HEK293 (cell line): ENCODE data around the gene GALNT9.

Source experiments
- CTCF ChIA-PET: fragments of 350-600 bp; formaldehyde crosslinking; extraction: SDS; loops from one replicate; lab custom pipeline; 2021; ENCODE audit warnings: antibody characterized with exemption; lab: Yijun Ruan, JAX
- POLR2A ChIA-PET: fragments of 300-600 bp; formaldehyde crosslinking; extraction: SDS; loops from one replicate; lab custom pipeline; 2020; ENCODE audit warnings: antibody characterized with exemption, inconsistent platforms; lab: Yijun Ruan, JAX
- H3K27ac ChIP-seq: fragments of 200-500 bp; sonication (Bioruptor generic); 2 replicates; pipeline ENCODE4 v1.5.1; 2014; ENCODE audit warnings: low read depth, low read length, control low read depth, inconsistent platforms; ENCODE audit errors: extremely low read depth
- H3K36me3 ChIP-seq, 2 experiments: fragments of 200-500 bp in 1 of 2; sonication (Bioruptor generic) in 1 of 2; 1 replicate in 1 of 2; 2 replicates in 1 of 2; pipeline ENCODE4 v1.5.1; 2014 to 2017; ENCODE audit warnings: inconsistent platforms in 2 of 2, low read length in 2 of 2; ENCODE audit not compliant: control insufficient read depth in 2 of 2, insufficient read depth in 1 of 2
- H3K4me1 ChIP-seq: fragments of 200-500 bp; sonication (Bioruptor generic); 2 replicates; pipeline ENCODE4 v1.5.1; 2014; ENCODE audit warnings: mild to moderate bottlenecking, low read length, inconsistent platforms; ENCODE audit not compliant: control insufficient read depth, insufficient read depth
- H3K4me3 ChIP-seq: 2 replicates; pipeline ENCODE4 v1.5.1; 2011; ENCODE audit warnings: low read depth, mild to moderate bottlenecking, control low read depth, low read length, moderate library complexity
- H3K9me3 ChIP-seq: fragments of 200-500 bp; sonication (Bioruptor generic); 2 replicates; pipeline ENCODE4 v1.5.1; 2014; ENCODE audit warnings: low read depth, low read length, inconsistent platforms; ENCODE audit not compliant: control insufficient read depth, insufficient read depth
- BCL11B ChIP-seq: fragments of 450-650 bp; formaldehyde crosslinking; IDR thresholded peaks from 2 replicates; pipeline ENCODE4 v1.5.1; 2016; ENCODE audit warnings: low read depth, missing biosample characterization, missing genetic modification characterization
- EGR2 ChIP-seq: fragments of 450-650 bp; formaldehyde crosslinking; IDR thresholded peaks from 2 replicates; pipeline ENCODE4 v1.5.1; 2016; ENCODE audit warnings: low read depth, missing biosample characterization, missing genetic modification characterization
- HOXA7 ChIP-seq: sonication (generic); formaldehyde crosslinking; IDR thresholded peaks from 2 replicates; pipeline ENCODE4 v1.8.1; 2022; ENCODE audit warnings: missing genetic modification reagents, borderline replicate concordance
- OVOL3 ChIP-seq: fragments of 450-650 bp; formaldehyde crosslinking; IDR thresholded peaks from 2 replicates; pipeline ENCODE4 v1.5.1; 2016; ENCODE audit warnings: missing biosample characterization, missing genetic modification characterization
- SALL2 ChIP-seq: fragments of 450-650 bp; formaldehyde crosslinking; IDR thresholded peaks from 2 replicates; pipeline ENCODE4 v1.5.0; 2017; ENCODE audit warnings: missing biosample characterization, mild to moderate bottlenecking, missing genetic modification characterization, borderline replicate concordance
- ZBTB8A ChIP-seq: fragments of 450-650 bp; formaldehyde crosslinking; IDR thresholded peaks from 2 replicates; pipeline ENCODE4 v1.5.1; 2016; ENCODE audit warnings: missing biosample characterization, missing genetic modification characterization
- ZNF133 ChIP-seq: fragments of 450-650 bp; formaldehyde crosslinking; IDR thresholded peaks from 2 replicates; pipeline ENCODE4 v1.5.1; 2016; ENCODE audit warnings: missing biosample characterization, missing genetic modification characterization
- ZNF138 ChIP-seq: fragments of 450-650 bp; formaldehyde crosslinking; IDR thresholded peaks from 2 replicates; pipeline ENCODE4 v1.5.1; 2016; ENCODE audit warnings: missing biosample characterization, missing genetic modification characterization, borderline replicate concordance
- ZNF157 ChIP-seq: fragments of 450-650 bp; formaldehyde crosslinking; IDR thresholded peaks from 2 replicates; pipeline ENCODE4 v1.5.1; 2016; ENCODE audit warnings: missing biosample characterization, missing genetic modification characterization
- ZNF221 ChIP-seq: fragments of 450-650 bp; formaldehyde crosslinking; IDR thresholded peaks from 2 replicates; pipeline ENCODE4 v1.5.1; 2017; ENCODE audit warnings: missing biosample characterization, missing genetic modification characterization, borderline replicate concordance
- ZNF23 ChIP-seq: fragments of 450-650 bp; formaldehyde crosslinking; IDR thresholded peaks from 2 replicates; pipeline ENCODE4 v1.5.1; 2016; ENCODE audit warnings: missing biosample characterization, missing genetic modification characterization, borderline replicate concordance
- ZNF354C ChIP-seq: fragments of 450-650 bp; formaldehyde crosslinking; IDR thresholded peaks from 2 replicates; pipeline ENCODE4 v1.5.1; 2016; ENCODE audit warnings: missing biosample characterization, missing genetic modification characterization, low read depth, borderline replicate concordance
- ZNF394 ChIP-seq: fragments of 450-650 bp; formaldehyde crosslinking; IDR thresholded peaks from 2 replicates; pipeline ENCODE4 v1.5.1; 2016; ENCODE audit warnings: missing biosample characterization, missing genetic modification characterization, mild to moderate bottlenecking, moderate library complexity, borderline replicate concordance
- ZNF555 ChIP-seq: fragments of 450-650 bp; formaldehyde crosslinking; conservative IDR thresholded peaks from 2 replicates; pipeline ENCODE4 v1.5.1; 2017; ENCODE audit warnings: missing biosample characterization, mild to moderate bottlenecking, missing genetic modification characterization, inconsistent platforms
- ZNF621 ChIP-seq: fragments of 450-650 bp; formaldehyde crosslinking; IDR thresholded peaks from 2 replicates; pipeline ENCODE4 v1.5.1; 2017; ENCODE audit warnings: missing biosample characterization, missing genetic modification characterization
- ZNF654 ChIP-seq: fragments of 450-650 bp; formaldehyde crosslinking; IDR thresholded peaks from 2 replicates; pipeline ENCODE4 v1.5.1; 2016; ENCODE audit warnings: low read depth, missing biosample characterization, missing genetic modification characterization
- ZNF843 ChIP-seq: fragments of 450-650 bp; formaldehyde crosslinking; IDR thresholded peaks from 2 replicates; pipeline ENCODE4 v1.5.1; 2016; ENCODE audit warnings: missing biosample characterization, missing genetic modification characterization
- TF ChIP-seq, protein P1 (sequence below): fragments of 450-650 bp; formaldehyde crosslinking; IDR thresholded peaks from 2 replicates; pipeline ENCODE4 v1.5.1; 2016; ENCODE audit warnings: missing biosample characterization, missing genetic modification characterization
- TF ChIP-seq, protein P2 (sequence below): fragments of 450-650 bp; formaldehyde crosslinking; IDR thresholded peaks from 2 replicates; pipeline ENCODE4 v1.5.0; 2017; ENCODE audit warnings: missing biosample characterization, missing genetic modification characterization, borderline replicate concordance
- TF ChIP-seq, protein P3 (sequence below): fragments of 450-650 bp; formaldehyde crosslinking; IDR thresholded peaks from 2 replicates; pipeline ENCODE4 v1.5.1; 2016; ENCODE audit warnings: missing biosample characterization, missing genetic modification characterization
- TF ChIP-seq, protein P4 (sequence below): fragments of 450-650 bp; formaldehyde crosslinking; IDR thresholded peaks from 2 replicates; pipeline ENCODE4 v1.5.1; 2017; ENCODE audit warnings: missing biosample characterization, missing genetic modification characterization

Gene GALNT9

DNA sequence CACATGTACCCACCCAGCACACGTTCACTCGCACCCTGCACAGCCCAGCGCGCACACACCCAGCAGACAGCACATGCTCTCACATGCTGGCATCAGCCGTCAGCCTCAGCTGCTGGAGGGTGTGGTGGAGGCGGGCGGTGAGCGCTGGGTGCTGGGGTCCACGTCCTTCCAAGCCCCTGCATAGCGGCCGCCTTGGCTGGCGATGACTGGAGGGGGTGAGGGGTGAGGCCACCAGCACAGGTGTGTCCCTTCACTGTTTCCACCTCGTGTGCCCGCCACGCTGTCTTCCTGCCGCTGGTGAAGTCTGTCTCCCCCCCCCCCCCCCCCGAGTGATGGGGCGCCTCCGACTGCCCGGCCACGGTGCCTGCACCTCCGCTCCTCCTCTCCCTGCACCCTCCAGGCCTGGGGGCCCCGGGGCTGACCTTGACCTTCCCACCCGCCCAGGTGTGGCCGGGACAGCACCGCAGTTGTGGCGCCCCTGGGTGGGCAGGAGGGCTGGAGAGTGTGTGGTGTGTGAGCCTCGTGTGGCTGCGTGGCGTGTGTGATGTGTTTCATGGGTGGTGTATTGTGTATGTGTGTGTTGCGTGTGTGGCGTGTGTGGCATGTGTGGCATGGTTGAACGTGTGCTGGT is 147.7 kb downstream of the GALNT9 start:
- Histone ChIP-seq H3K4me1 (no peaks in the 10 kb centered on the region), H3K9me3 (no peaks in the 10 kb centered on the region), H3K27ac (no peak overlapping the region), H3K4me3 (no peak overlapping the region), H3K36me3 (no peaks in the 10 kb centered on the region)
- ChIA-PET CTCF (no interaction called here), POLR2A (no interaction called here)
- TF ChIP-seq ZNF138 (tag by site-specific recombination) (no peak), ZNF23 (no peak), ZNF157 (no peak), ZNF221 (no peak), ZBTB8A (no peak), BCL11B (tag by site-specific recombination) (no peak), ZNF555 (tag by site-specific recombination) (no peak), ZNF654 (tag by site-specific recombination) (no peak)
- TF ChIP-seq, protein P1, sequence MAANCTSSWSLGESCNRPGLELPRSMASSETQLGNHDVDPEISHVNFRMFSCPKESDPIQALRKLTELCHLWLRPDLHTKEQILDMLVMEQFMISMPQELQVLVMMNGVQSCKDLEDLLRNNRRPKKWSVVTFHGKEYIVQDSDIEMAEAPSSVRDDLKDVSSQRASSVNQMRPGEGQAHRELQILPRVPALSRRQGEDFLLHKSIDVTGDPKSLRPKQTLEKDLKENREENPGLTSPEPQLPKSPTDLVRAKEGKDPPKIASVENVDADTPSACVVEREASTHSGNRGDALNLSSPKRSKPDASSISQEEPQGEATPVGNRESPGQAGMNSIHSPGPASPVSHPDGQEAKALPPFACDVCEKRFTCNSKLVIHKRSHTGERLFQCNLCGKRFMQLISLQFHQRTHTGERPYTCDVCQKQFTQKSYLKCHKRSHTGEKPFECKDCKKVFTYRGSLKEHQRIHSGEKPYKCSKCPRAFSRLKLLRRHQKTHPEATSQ (tag by site-specific recombination): no peak

DNA sequence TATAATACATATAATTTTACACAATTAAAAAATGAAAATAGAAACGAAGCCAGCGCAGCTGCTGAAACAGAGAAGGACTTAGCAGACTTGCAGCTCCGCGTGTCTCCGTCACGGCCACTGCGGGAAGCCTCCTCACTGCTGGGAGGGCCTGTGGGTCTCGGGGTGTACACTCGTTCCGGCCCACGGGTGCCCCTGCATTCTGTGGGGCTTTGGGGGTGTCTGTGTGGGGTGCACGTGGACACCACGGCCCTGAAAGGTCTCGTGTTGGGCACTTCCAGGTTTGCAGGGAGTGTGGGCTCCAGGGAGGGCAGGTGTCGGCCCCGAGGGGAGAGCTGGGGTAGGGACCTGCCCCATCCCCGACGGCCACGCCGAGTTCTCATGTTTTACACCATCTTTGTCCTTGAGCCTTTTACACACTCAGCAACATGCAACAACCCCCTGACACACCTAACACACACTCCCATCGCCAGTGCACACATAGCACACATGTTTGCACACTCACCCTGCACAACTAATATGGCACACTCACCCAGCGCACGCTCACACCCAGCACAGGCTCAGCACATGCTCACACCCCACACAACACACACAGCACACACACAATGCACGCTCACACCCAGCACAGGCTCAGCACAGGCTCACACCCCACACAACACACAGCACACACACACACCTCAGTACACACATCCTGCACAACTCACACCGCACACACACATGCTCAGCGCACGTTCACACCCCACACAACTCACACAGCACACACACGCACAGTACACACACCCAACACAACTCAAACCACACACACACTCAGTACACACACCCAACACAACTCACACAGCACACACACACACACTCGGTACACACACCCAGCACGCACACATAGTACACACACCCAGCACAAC is 148.5 kb downstream of the GALNT9 start:
- CTCF ChIA-PET: interaction anchor here (1.7 kb wide), 1 partner anchor 13 kb away, joined by 4 read pairs; no protein-coding TSS in a partner anchor
- POLR2A ChIA-PET: no interaction called here
- Histone ChIP-seq H3K9me3 (no peaks in the 10 kb centered on the region), H3K4me1 (no peaks in the 10 kb centered on the region), H3K4me3 (no peak overlapping the region), H3K36me3 (no peaks in the 10 kb centered on the region), H3K27ac (no peak overlapping the region)
- TF ChIP-seq ZNF394 (tag by site-specific recombination) (no peak), ZNF133 (0 out of 2 replicates have a peak, but pooled peaks have one; percentile 13), OVOL3 (tag by site-specific recombination) (no peak), SALL2 (tag by site-specific recombination) (no peak), HOXA7 (CRISPR knock-in tag) (no peak), ZNF621 (tag by site-specific recombination) (no peak), ZNF843 (no peak), ZNF354C (tag by site-specific recombination) (no peak), EGR2 (no peak)
- TF ChIP-seq, protein P2, sequence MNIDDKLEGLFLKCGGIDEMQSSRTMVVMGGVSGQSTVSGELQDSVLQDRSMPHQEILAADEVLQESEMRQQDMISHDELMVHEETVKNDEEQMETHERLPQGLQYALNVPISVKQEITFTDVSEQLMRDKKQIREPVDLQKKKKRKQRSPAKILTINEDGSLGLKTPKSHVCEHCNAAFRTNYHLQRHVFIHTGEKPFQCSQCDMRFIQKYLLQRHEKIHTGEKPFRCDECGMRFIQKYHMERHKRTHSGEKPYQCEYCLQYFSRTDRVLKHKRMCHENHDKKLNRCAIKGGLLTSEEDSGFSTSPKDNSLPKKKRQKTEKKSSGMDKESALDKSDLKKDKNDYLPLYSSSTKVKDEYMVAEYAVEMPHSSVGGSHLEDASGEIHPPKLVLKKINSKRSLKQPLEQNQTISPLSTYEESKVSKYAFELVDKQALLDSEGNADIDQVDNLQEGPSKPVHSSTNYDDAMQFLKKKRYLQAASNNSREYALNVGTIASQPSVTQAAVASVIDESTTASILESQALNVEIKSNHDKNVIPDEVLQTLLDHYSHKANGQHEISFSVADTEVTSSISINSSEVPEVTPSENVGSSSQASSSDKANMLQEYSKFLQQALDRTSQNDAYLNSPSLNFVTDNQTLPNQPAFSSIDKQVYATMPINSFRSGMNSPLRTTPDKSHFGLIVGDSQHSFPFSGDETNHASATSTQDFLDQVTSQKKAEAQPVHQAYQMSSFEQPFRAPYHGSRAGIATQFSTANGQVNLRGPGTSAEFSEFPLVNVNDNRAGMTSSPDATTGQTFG (tag by site-specific recombination): 0 out of 2 replicates have a peak, but pooled peaks have one; percentile 24
- TF ChIP-seq, protein P3, sequence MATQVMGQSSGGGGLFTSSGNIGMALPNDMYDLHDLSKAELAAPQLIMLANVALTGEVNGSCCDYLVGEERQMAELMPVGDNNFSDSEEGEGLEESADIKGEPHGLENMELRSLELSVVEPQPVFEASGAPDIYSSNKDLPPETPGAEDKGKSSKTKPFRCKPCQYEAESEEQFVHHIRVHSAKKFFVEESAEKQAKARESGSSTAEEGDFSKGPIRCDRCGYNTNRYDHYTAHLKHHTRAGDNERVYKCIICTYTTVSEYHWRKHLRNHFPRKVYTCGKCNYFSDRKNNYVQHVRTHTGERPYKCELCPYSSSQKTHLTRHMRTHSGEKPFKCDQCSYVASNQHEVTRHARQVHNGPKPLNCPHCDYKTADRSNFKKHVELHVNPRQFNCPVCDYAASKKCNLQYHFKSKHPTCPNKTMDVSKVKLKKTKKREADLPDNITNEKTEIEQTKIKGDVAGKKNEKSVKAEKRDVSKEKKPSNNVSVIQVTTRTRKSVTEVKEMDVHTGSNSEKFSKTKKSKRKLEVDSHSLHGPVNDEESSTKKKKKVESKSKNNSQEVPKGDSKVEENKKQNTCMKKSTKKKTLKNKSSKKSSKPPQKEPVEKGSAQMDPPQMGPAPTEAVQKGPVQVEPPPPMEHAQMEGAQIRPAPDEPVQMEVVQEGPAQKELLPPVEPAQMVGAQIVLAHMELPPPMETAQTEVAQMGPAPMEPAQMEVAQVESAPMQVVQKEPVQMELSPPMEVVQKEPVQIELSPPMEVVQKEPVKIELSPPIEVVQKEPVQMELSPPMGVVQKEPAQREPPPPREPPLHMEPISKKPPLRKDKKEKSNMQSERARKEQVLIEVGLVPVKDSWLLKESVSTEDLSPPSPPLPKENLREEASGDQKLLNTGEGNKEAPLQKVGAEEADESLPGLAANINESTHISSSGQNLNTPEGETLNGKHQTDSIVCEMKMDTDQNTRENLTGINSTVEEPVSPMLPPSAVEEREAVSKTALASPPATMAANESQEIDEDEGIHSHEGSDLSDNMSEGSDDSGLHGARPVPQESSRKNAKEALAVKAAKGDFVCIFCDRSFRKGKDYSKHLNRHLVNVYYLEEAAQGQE (tag by site-specific recombination): no peak
- TF ChIP-seq, protein P4, sequence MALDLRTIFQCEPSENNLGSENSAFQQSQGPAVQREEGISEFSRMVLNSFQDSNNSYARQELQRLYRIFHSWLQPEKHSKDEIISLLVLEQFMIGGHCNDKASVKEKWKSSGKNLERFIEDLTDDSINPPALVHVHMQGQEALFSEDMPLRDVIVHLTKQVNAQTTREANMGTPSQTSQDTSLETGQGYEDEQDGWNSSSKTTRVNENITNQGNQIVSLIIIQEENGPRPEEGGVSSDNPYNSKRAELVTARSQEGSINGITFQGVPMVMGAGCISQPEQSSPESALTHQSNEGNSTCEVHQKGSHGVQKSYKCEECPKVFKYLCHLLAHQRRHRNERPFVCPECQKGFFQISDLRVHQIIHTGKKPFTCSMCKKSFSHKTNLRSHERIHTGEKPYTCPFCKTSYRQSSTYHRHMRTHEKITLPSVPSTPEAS (tag by site-specific recombination): peak; percentile 45
- TF ChIP-seq, protein P1 (tag by site-specific recombination): 0 out of 2 replicates have a peak, but pooled peaks have one; percentile 14
